Measurements from ENCODE around the gene OGFOD3.
A peak's percentile ranks its signal among the peaks of the same experiment; 100 is the strongest.
"Not testable (repeated sequence)": the region's sequence is repeated elsewhere in the genome, so short reads cannot be mapped to it uniquely, and the experiment has no call there.

OGFOD3 gene

DNA sequence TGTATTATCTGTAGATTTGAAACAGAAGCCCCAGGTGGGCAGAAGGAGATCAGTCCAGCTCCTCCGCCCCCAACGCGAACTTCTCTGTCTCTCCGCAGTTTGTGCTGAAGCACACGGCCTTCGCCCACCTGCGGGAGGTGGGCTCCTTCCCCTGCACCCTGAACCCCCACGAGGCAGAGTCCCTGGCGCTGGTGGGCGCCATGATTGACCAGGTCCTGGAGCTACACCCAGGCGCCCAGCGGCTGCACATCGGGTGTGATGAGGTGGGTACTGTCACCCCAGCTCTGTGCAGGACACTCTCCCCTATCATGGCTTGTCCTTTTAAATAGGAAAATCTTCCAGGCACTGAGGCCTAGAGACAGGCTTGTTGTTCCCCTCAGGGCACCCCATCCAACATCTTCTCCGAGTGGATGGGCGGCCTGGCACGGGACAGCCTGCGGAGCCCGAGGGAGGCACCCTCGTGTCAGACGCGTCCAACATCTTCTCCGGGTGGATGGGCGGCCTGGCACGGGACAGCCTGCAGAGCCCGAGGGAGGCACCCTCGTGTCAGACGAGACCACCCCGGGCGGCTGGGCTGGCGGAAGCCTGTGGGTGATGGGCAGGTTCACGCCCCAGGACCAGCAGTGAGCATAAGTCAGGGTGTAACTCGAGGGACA is 15.3 kb upstream of the OGFOD3 start:
- DNase-seq (ENCODE audit: low spot score) = no peak

GRCh38 chr17:82432017-82432416 is 13.6 kb upstream of the OGFOD3 start:
- no peak for DNase-seq (ENCODE audit: low spot score)

GRCh38 chr17:82429824-82430223 is 11.4 kb upstream of the OGFOD3 start:
- DNase-seq (ENCODE audit: low spot score) = no peak

GRCh38 chr17:82428546-82428945 is 10.2 kb upstream of the OGFOD3 start:
- no peak for DNase-seq (ENCODE audit: low spot score)

DNA sequence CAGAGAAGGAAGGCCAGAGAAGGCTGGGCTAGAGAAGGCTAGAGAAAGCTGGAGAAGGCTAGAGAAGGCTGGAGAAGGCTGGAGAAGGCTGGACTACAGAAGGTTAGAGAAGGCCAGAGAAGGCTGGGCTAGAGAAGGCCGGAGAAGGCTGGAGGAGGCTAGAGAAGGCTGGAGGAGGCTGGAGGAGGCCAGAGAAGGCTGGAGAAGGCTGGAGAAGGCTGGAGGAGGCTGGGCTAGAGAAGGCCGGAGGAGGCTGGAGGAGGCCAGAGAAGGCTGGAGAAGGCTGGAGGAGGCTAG is 6.4 kb upstream of the OGFOD3 start:
- DNase-seq (ENCODE audit: low spot score) = no peak

DNA sequence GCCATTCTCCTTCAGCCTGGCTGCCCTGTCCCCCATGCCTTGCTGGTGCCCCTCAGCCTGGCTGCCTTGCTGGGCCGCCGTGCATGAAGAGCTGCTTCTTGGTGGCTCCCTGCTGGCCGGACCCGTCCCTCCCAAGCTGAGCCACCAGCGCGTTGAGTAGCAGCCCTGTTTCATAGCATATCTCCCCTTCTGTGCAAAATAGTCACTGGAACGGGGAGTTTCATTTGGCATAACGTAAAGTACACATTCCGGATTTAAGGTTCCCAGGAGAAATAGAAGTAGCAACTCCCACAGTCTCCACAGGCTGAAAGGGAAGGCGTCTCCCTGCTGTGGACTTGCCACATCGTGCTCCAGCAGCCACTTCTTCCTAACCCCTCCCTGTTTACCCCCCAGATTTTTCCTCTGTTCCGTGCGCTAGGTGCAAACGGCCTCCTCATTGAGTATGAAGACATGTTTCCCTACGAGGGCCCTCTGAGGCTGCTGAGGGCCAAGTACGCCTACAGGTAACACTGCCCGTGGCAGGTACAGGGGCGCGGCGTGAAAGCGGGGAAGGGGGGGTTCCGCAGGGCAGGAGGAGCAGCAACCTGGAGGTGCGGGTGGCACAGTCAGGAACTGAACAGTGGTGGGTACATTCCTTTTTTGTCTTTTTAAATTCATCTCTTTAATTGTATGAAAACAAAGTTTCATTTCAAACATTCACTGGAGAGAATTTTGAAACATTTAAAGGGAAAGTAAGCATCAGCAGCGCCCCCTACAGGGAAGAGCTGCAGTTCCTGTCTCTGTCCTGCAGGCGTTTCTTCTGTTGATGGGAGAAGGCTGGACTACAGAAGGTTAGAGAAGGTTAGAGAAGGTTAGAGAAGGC is 5.8 kb upstream of the OGFOD3 start:
- DNase-seq (ENCODE audit: low spot score) = peak; percentile 43

DNA sequence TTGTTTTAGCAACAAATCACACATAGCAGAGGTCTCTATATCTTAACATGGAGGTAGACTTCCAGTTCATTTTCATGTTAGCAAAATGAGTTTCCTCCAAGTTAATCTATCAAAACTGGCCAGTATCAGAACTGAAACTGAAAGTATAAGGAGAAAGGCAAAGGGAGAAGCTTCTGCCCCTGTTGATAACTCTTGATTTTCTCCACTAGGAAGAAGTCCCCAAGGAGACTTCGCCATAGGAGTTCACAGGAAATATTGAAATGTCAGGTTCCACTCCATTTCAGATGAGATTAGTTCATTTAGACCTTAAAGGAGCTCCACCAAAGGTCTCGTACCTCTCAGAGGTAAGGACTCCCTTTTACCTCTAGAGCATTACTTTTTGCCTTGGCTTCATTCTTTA is 1.2 kb upstream of the OGFOD3 start:
- DNase-seq (ENCODE audit: low spot score) = peak; percentile 35

- no peak for DNase-seq (ENCODE audit: low spot score)
Observed at GRCh38 chr17:82416771-82417170, 1.6 kb downstream of the OGFOD3 start.

DNA sequence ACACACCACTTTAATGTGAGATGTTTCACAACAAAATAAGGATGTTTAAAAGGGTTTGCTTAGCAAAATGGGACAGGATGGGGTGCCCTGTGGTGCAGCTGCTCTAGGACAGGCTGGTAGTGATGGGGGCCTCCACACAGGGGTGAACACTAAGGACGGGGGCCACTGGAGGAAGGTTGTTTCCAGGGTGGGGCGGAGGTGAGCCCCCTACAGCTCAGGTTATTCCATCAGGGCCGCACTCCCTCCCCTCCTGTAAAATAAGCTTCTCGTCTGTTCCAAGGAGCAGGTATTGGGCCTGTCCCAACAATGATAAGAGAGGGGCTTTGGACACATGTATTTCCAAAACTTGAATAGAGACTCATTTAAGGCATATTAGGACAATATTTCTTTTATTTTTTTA is 2.1 kb downstream of the OGFOD3 start:
- no peak for DNase-seq (ENCODE audit: low spot score)

- no peak for DNase-seq (ENCODE audit: low spot score)
Observed at GRCh38 chr17:82415786-82416185, 2.6 kb downstream of the OGFOD3 start.

DNA sequence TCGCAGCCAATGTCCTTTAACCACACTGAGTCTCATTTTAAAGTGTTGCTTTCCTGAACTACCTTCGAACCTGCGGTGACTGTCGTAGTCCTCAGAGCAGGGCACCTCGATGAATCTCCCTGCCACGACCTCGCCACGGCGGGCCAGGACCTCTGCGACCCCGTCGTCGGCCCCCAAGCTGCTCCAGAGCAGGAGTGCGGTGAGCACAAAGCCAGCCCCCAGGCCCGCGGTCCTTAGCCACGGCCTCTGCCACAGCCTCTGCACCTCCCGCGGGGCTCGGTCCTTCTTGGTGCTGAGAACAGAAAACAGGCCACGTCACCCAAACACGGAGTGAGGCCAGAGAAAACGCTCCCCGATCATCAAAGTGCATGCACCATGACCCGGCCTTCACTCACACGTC is 3.0 kb downstream of the OGFOD3 start:
- no peak for DNase-seq (ENCODE audit: low spot score)

DNA sequence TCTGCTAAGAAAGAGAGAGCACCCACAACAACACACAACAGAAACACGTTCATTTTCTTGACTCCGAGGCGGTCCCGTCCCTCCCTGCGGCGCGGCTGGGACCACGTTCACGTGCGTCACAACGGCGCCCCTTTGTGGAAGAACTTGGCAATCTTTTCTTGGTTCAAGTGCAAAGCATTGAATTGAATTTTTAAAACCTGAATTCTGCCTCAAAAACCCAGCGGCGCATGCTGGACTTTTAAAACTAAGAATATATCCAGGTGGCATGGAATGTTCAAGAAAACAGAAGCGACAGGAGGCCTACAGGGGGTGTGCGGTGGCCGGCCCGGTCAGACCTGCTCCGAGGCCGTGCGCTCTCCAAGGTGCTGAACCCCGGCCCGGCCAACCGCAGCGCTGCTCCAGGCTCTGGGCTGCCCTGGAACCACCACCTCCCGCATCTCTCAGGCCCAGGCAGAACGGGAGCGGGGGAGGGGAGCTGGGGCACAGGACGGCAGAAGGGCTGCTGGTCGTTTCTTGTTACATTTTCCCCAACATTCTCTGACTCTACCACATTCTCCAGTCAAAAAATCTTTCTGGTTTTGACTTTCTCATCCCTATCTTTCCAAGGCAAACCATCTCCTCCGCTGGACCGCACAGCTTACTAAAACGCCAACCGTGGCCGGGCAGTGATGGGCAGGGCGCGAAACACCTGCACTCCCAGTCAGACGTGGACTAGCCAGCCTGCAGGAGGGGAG is 3.7 kb downstream of the OGFOD3 start:
- DNase-seq (ENCODE audit: low spot score) = peak; percentile 63

DNA sequence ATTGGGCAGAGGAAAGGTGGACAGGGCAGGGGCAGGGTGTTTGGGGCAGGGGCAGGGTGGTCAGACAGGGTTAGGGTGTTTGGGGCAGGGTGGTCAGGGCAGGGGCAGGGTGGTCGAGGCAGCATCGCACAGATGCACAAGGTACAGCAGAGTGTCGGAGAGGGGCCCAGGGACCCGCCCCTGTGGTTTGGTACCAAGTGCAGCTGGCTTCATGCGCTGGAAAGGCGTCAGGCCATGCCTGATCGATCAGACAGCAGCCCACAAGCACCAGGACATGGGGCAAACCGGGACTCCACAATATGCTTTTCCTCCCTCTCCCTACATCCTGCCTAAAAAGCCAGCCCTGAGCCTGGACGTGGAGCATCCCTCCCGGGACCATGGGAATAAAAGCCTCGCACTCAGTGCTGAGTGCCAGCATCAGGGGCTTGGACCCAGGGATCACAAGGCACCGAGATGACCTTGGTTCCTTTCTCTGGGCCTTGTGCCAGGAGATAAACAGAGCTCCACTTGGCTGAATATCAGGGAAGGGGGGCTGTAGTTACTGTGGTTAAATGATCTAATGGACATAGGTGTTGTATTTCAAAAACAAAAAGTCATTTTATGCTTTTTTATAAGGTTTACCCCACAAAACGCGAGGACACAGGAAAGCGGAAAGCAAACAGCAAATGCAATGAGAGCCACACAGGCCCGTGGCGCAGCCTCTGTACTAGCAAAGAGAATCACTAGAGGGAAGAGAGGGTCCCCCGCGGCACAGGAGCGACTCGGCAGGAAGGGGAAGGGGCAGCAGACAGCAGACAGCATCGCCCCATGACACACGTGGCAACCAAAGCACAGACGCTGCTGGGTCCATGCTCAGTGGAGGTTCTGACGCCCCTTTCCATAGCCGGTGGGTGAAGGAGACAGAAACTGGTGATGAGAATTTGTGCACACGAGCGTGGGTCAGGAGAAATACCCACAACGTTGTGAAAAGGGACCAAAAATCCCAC is 5.6 kb downstream of the OGFOD3 start:
- DNase-seq (ENCODE audit: low spot score) = no peak

- DNase-seq (ENCODE audit: low spot score) = not testable (repeated sequence)
Observed at GRCh38 chr17:82412081-82412480, 6.3 kb downstream of the OGFOD3 start.

- no peak for DNase-seq (ENCODE audit: low spot score)
Observed at GRCh38 chr17:82411396-82412053, 6.9 kb downstream of the OGFOD3 start.

DNA sequence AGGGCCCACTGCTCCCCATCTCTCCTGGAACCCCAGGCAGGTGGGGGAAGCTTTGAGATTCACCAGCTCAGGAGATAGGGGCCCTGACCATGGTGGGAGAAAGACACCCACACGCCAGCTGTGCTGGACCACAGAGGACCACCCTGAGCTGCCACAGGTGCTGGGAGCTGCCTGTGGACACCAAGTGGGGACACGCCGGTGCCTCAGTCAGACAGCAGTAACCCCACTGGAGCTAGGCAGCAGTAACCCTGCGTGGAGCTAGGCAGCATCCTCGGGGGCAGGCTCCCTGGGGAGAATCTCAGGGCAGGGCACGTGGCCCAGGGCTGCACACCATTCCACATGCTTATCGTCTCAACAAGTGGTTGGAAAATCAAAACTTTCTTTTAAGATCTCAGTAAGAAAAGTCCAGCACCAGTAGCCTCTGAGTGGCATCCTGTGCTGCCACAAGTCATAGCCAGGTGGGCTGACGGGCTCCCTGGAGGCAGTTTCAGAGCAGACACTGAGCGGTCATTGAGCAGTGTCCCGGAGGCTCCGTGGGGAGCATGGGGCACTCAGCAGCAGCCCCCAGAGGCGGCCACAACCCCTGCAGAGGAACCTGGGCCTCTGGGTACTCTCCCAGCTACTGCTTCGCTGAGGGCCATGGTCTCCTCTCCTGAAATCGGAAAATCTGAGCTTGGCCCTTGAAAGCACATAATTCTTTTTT is 8.2 kb downstream of the OGFOD3 start:
- no peak for DNase-seq (ENCODE audit: low spot score)

DNA sequence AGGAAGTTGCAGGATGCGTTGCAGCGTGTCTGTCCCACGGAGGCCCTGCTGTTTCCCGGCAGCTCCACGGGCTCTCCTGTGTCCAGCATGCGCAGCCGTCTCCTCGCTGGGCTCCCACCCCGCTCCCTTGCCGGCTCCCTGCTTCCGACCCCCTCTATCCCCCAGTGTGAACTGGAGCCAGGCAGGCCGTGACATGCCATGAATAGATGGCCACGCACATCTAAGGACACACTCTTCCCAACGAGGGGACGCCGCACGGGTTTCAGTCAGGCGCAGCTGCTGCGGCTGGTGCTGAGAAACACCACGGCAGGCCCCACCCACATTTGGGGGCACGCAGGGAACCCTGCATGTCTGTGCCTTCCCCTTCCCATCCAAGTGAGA is 9.5 kb downstream of the OGFOD3 start:
- no peak for DNase-seq (ENCODE audit: low spot score)

GRCh38 chr17:82408288-82408937 is 10.0 kb downstream of the OGFOD3 start:
- no peak for DNase-seq (ENCODE audit: low spot score)

- peak; percentile 21 for DNase-seq (ENCODE audit: low spot score)
Observed at GRCh38 chr17:82407255-82407654, 11.1 kb downstream of the OGFOD3 start.

DNA sequence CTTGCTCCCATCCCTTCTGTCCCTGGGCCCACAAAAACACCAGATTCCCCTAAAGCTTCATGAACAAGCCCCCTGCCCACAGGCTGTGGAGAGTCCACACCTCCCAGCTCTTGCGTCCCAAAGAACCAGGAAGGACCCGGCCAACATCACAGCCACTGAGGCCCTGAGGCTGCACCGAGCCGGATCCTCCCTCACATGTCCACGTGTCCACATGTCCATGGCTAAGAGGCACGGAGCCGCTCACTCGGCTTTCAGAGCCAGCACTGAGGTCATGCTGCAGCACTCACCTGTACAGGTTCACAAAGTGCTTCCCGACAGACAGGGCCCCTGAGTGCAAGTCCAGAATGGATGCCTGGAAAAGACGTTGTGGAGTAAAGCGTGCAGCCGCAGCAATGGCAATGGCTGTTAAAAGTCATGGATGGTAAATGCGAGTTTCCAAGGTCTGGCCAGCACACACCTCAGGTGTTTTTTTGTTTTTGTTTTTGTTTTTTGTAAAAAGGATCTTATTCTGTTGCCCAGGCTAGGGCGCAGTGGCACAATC is 12.2 kb downstream of the OGFOD3 start:
- DNase-seq (ENCODE audit: low spot score) = no peak

Data from kidney tubule cell (primary cell).